MCF 10A (cell line): ENCODE data around the gene RAPGEFL1. TPM values are rescaled to one million over a fixed set of nuclear protein-coding genes. Genes with fewer than 3 reads are reported as not detected.
A peak's percentile ranks its signal among the peaks of the same experiment; 100 is the strongest.

Experiments used
- BruUV-seq: library from RNA; stranded (reverse); fragments of 400-500 nt; replicated peaks from 2 replicates; lab custom pipeline; 2021; lab: Mats Ljungman, UMichigan
- CTCF ChIA-PET: fragments of 300-600 bp; sonication (Branson Sonifier 250); formaldehyde crosslinking; extraction: SDS; loops from one replicate; lab custom pipeline; 2021; ENCODE audit warnings: antibody characterized with exemption, inconsistent platforms; lab: Yijun Ruan, JAX
- POLR2A ChIA-PET: fragments of 300-600, 350-650 bp; sonication (Branson Sonifier 250); formaldehyde crosslinking; extraction: SDS; loops from one replicate; lab custom pipeline; 2020; ENCODE audit warnings: antibody characterized with exemption, inconsistent platforms; lab: Yijun Ruan, JAX
- DNase-seq: peaks from one replicate; pipeline ENCODE4 v3.0.0-alpha.2; 2018; ENCODE audit not compliant: unreplicated experiment
- H3K27ac Mint-ChIP-seq: one replicate; pipeline ENCODE4 v1.8.0; 2022; ENCODE audit warnings: mild to moderate bottlenecking, low read depth, mixed read lengths; ENCODE audit not compliant: unreplicated experiment
- H3K27me3 Mint-ChIP-seq: one replicate; pipeline ENCODE4 v1.8.0; 2022; ENCODE audit warnings: mixed read lengths; ENCODE audit not compliant: insufficient read depth, unreplicated experiment
- H3K36me3 Mint-ChIP-seq: one replicate; pipeline ENCODE4 v1.8.0; 2022; ENCODE audit warnings: mild to moderate bottlenecking, moderate library complexity, mixed read lengths; ENCODE audit not compliant: insufficient read depth, unreplicated experiment
- H3K4me1 Mint-ChIP-seq: one replicate; pipeline ENCODE4 v1.8.0; 2022; ENCODE audit warnings: mixed read lengths; ENCODE audit not compliant: insufficient read depth, unreplicated experiment
- H3K4me3 Mint-ChIP-seq: one replicate; pipeline ENCODE4 v1.8.0; 2022; ENCODE audit warnings: mild to moderate bottlenecking, moderate library complexity, mixed read lengths; ENCODE audit not compliant: unreplicated experiment
- H3K9me3 Mint-ChIP-seq: one replicate; pipeline ENCODE4 v1.8.0; 2022; ENCODE audit warnings: mixed read lengths; ENCODE audit not compliant: unreplicated experiment
- CTCF ChIP-seq: fragments of 200-600 bp; IDR thresholded peaks from one replicate; pipeline ENCODE4 v1.8.0; 2022; ENCODE audit warnings: antibody characterized with exemption, mild to moderate bottlenecking; ENCODE audit not compliant: unreplicated experiment
- intact Hi-C: fragments of 100-400 bp; cut with micrococcal nuclease; formaldehyde crosslinking; loops from 2 replicates; pipeline ENCODE4 v1.14.1; 2022
- total RNA-seq: library from RNA; stranded (reverse); gene quantifications from 2 replicates; pipeline ENCODE4 v1.2.3, GENCODE V29; 2022

The RAPGEFL1 gene
- total RNA-seq, 1 experiment from 2014 or later, result 5.6 TPM

GRCh38 chr17:40167685-40168261 is 9.5 kb upstream of the RAPGEFL1 start:
- POLR2A ChIA-PET, result interaction anchor here (0.6 to 1.9 kb wide), 15 partner anchors 12 to 156 kb away, joined by 3 to 25 read pairs (median 4); partner anchors contain the start of genes CASC3 and CSF3
- peaks cover 100% of the 10 kb centered on the region for H3K36me3 Mint-ChIP-seq

GRCh38 chr17:40168262-40168832 is 8.9 kb upstream of the RAPGEFL1 start:
- no peaks in the 10 kb centered on the region for H3K9me3 Mint-ChIP-seq
- peak; percentile 57 for DNase-seq
- peak; percentile 70 for TF ChIP-seq CTCF
- H3K4me3 Mint-ChIP-seq, result no peak overlapping the region
- no TSS peak for BruUV-seq
- no peaks in the 10 kb centered on the region for H3K27me3 Mint-ChIP-seq
- H3K27ac Mint-ChIP-seq, result peak overlapping the region; percentile 47
- POLR2A ChIA-PET, result interaction anchor here (0.6 to 1.9 kb wide), 21 partner anchors 12 to 972 kb away, joined by 3 to 25 read pairs (median 4); partner anchors contain the start of genes CASC3, CSF3 and KRTAP4-6
- CTCF ChIA-PET, result interaction anchor here (0.6 to 3.0 kb wide), 30 partner anchors 8 to 644 kb away, joined by 3 to 46 read pairs (median 4); partner anchors contain the start of genes CSF3 and WIPF2
- peaks cover 100% of the 10 kb centered on the region for H3K36me3 Mint-ChIP-seq
- peaks cover 7% of the 10 kb centered on the region for H3K4me1 Mint-ChIP-seq
- intact Hi-C loops, result loop anchor here (1.0 kb wide), 2 partner anchors 55 to 155 kb away; no protein-coding TSS in a partner anchor

More at GRCh38 chr17:40167685-40168261, 9.5 kb upstream of the RAPGEFL1 start:
- H3K4me3 Mint-ChIP-seq, result no peak overlapping the region
- intact Hi-C loops, result loop anchor here (1.0 kb wide), 2 partner anchors 54 to 154 kb away; no protein-coding TSS in a partner anchor
- DNase-seq, result no peak
- H3K4me1 Mint-ChIP-seq, result peaks cover 7% of the 10 kb centered on the region
- H3K27me3 Mint-ChIP-seq, result no peaks in the 10 kb centered on the region
- H3K9me3 Mint-ChIP-seq, result no peaks in the 10 kb centered on the region
- H3K27ac Mint-ChIP-seq, result peak overlapping the region; percentile 47
- CTCF ChIA-PET, result interaction anchor here (0.6 to 3.0 kb wide), 16 partner anchors 8 to 546 kb away, joined by 3 to 46 read pairs (median 4); partner anchors contain the start of genes CSF3 and WIPF2
- no peak for TF ChIP-seq CTCF
- no TSS peak for BruUV-seq

GRCh38 chr17:40170325-40170724 is 6.9 kb upstream of the RAPGEFL1 start:
- TF ChIP-seq CTCF, result no peak
- ChIA-PET POLR2A (interaction anchor here (0.9 to 1.2 kb wide), 3 partner anchors 10 to 47 kb away, joined by 3 to 5 read pairs (median 5); no protein-coding TSS in a partner anchor), CTCF (interaction anchor here (0.7 to 1.1 kb wide), 3 partner anchors 18 to 123 kb away, joined by 3 read pairs; no protein-coding TSS in a partner anchor)
- Mint-ChIP-seq H3K9me3 (no peaks in the 10 kb centered on the region), H3K4me1 (peaks cover 7% of the 10 kb centered on the region), H3K36me3 (peaks cover 96% of the 10 kb centered on the region), H3K4me3 (no peak overlapping the region), H3K27ac (peak overlapping the region; percentile 59), H3K27me3 (no peaks in the 10 kb centered on the region)
- BruUV-seq, result no TSS peak
- DNase-seq, result no peak
- intact Hi-C loops, result no loop called here

- H3K27me3 Mint-ChIP-seq, result no peaks in the 10 kb centered on the region
- H3K27ac Mint-ChIP-seq, result peak overlapping the region; percentile 59
- no peak for DNase-seq
- H3K4me3 Mint-ChIP-seq, result no peak overlapping the region
- no peak for TF ChIP-seq CTCF
- H3K9me3 Mint-ChIP-seq, result no peaks in the 10 kb centered on the region
- intact Hi-C loops, result no loop called here
- POLR2A ChIA-PET, result no interaction called here
- TSS peak; percentile 54 for BruUV-seq
- peaks cover 18% of the 10 kb centered on the region for H3K4me1 Mint-ChIP-seq
- H3K36me3 Mint-ChIP-seq, result peaks cover 87% of the 10 kb centered on the region
- CTCF ChIA-PET, result interaction anchor here (0.5 kb wide), 1 partner anchor 18 kb away, joined by 3 read pairs; no protein-coding TSS in a partner anchor
These were observed 5.5 kb upstream of the RAPGEFL1 start for GRCh38 chr17:40171750-40172149.
